Stimulated activated CD4-positive, alpha-beta T cell treated with anti-CD3 and anti-CD28 coated beads, Interleukin-15, amount 100 ng/mL, for 24 hours (primary cell): Measurements from ENCODE around the gene AMPH.
A peak's percentile ranks its signal among the peaks of the same experiment; 100 is the strongest.
"Not testable (repeated sequence)": the region's sequence is repeated elsewhere in the genome, so short reads cannot be mapped to it uniquely, and the experiment has no call there.

Experiments used
- DNase-seq: peaks from one replicate; pipeline ENCODE4 v3.0.0-alpha.2; 2020

The AMPH gene

GRCh38 chr7:38344741-38345140 is 286.4 kb downstream of the AMPH start:
- DNase-seq = peak; percentile 22

DNA sequence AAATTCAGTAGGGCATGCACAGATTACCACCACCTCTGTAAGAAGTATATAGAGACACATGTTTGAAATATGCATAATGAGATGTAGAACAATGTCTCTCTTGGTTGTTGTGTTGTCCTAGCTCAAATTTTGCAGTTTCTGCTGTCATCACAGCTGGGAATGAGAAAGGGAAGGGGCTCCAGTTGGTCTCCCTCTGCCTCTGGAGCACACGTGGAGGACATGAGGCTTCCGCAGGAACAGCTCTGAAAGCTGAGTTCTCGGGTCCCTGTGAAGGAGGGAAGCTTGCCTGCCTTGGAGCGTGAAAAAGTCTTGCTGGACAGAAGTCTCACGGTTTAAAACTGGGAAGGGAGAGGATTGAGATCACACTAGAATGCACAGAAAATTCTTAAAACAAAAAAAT is 289.0 kb downstream of the AMPH start:
- DNase-seq = not testable (repeated sequence)

GRCh38 chr7:38341172-38341705 is 289.9 kb downstream of the AMPH start:
- peak; percentile 30 for DNase-seq

GRCh38 chr7:38339953-38340819 is 291.0 kb downstream of the AMPH start:
- DNase-seq = no peak

DNA sequence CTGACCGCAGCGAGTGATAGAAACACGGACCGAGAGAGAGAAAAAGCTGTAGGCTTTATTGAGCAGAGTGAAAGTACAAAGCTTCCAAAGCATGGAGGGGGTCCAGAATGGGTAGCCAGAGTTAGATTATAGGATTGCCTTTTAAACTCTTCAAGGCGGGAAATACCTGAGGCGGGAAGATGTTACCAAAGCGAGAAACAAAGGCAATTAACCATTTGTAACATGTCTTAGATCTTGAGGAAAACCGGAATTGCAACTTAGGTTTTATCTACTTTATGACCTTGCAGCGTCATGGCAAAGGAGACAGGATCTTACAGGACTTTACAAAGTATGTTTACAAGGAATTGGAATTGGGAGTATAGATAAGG is 295.0 kb downstream of the AMPH start:
- DNase-seq = not testable (repeated sequence)

DNA sequence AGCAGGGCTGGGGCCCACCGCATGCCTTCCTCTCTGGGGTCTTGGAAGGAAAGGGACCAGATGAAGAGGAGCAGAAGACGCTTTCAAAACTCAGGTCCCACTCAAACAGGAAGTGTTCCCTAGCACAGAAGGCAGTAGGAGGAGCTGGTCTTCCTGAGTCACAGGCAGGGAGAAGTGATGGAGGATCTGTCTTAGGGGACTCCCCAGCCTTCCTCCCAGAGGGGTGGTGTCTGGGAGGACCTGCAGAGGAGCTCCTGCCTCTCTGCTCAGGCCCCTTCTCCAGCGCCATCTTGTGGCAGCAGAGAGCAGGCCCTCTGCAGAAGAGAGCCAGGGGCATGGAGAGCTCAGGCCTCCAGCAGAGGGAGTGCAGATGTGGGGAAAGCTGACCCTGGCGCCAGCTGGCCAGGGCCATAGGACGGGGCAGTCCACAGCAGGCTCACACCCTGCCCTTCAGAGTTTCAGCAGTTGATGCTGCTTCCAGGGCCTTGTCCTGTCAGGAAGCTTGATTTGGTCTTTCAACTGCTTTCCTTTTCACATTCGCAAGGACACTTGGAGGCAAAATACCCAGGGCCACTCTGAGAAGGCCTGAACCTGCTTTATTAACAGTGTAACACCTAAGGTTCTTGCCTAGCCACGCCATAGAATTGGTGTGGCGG is 295.6 kb downstream of the AMPH start:
- peak; percentile 86 for DNase-seq

- no peak for DNase-seq
Observed at GRCh38 chr7:38335128-38335491, 296.1 kb downstream of the AMPH start.

- no peak for DNase-seq
Observed at GRCh38 chr7:38334163-38334562, 297.0 kb downstream of the AMPH start.
